Stimulated activated CD4-positive, alpha-beta T cell treated with anti-CD3 and anti-CD28 coated beads, Interleukin-12 subunit alpha, Interleukin-12 subunit beta, amount 100 ng/mL, for 4 hours (primary cell): ENCODE results near the gene CYP26A1.

ENCODE experiments used
- DNase-seq: peaks from one replicate; pipeline ENCODE4 v3.0.0-alpha.2; 2020

The CYP26A1 gene

GRCh38 chr10:93073539-93074146, at the start of gene CYP26A1:
Gene CYP26A1 (plus strand): TSS chr10:93073893. CDS start chr10:93073935, 42 bp downstream.
- no peak for DNase-seq

GRCh38 chr10:93026072-93026471, 47.6 kb upstream of the CYP26A1 start:
- no peak for DNase-seq

- DNase-seq = no peak
Measured at GRCh38 chr10:93027508-93027907, 46.2 kb upstream of the CYP26A1 start.

GRCh38 chr10:93028883-93029282, 44.8 kb upstream of the CYP26A1 start:
- DNase-seq = no peak

- no peak for DNase-seq
Measured at GRCh38 chr10:93030409-93030808, 43.3 kb upstream of the CYP26A1 start.

GRCh38 chr10:93032105-93032808, 41.4 kb upstream of the CYP26A1 start:
- DNase-seq = no peak

- no peak for DNase-seq
Measured at GRCh38 chr10:93032809-93033137, 40.9 kb upstream of the CYP26A1 start.

- no peak for DNase-seq
Measured at GRCh38 chr10:93034426-93034825, 39.3 kb upstream of the CYP26A1 start.

GRCh38 chr10:93039110-93039509, 34.6 kb upstream of the CYP26A1 start:
- no peak for DNase-seq

- no peak for DNase-seq
Measured at GRCh38 chr10:93039721-93040120, 34.0 kb upstream of the CYP26A1 start.

- DNase-seq = no peak
Measured at GRCh38 chr10:93054486-93054885, 19.2 kb upstream of the CYP26A1 start.

- DNase-seq = no peak
Measured at GRCh38 chr10:93058139-93058538, 15.6 kb upstream of the CYP26A1 start.

GRCh38 chr10:93059975-93060886, 13.5 kb upstream of the CYP26A1 start, which contains the start of gene CYP26C1:
Gene CYP26C1 (plus strand): TSS chr10:93060798. CDS start chr10:93061264, 466 bp downstream.
- no peak for DNase-seq

- no peak for DNase-seq
Measured at GRCh38 chr10:93060887-93061593, 12.7 kb upstream of the CYP26A1 start.

- DNase-seq = no peak
Measured at GRCh38 chr10:93061594-93062513, 11.8 kb upstream of the CYP26A1 start.

GRCh38 chr10:93062514-93063143, 11.1 kb upstream of the CYP26A1 start:
- peak; percentile 36 for DNase-seq

- no peak for DNase-seq
Measured at GRCh38 chr10:93063144-93063976, 10.3 kb upstream of the CYP26A1 start.

- DNase-seq = no peak
Measured at GRCh38 chr10:93063977-93064660, 9.6 kb upstream of the CYP26A1 start.

- no peak for DNase-seq
Measured at GRCh38 chr10:93064874-93065660, 8.6 kb upstream of the CYP26A1 start.
